HepG2 (cell line): ENCODE results near the gene ANTXR1. TPM values are rescaled to one million over a fixed set of nuclear protein-coding genes. Genes with fewer than 3 reads are reported as not detected.

Experiments
- BCL6 ChIP-seq: IDR thresholded peaks from 2 replicates; pipeline ENCODE4 v1.6.1; 2016; ENCODE audit warnings: missing genetic modification reagents, missing compliant biosample characterization
- GTF2F1 ChIP-seq: fragments of 150-350 bp; IDR thresholded peaks from 2 replicates; pipeline ENCODE4 v1.6.1; 2014; ENCODE audit warnings: low read length
- KLF12 ChIP-seq: sonication (generic); formaldehyde crosslinking; IDR thresholded peaks from 2 replicates; pipeline ENCODE4 v1.4.0; 2020; ENCODE audit warnings: missing genetic modification reagents, borderline replicate concordance
- NR2F2 ChIP-seq: IDR thresholded peaks from 2 replicates; pipeline ENCODE4 v1.6.1; 2012; ENCODE audit warnings: low read depth, inconsistent platforms, borderline replicate concordance
- RARA ChIP-seq: IDR thresholded peaks from 2 replicates; pipeline ENCODE4 v1.6.1; 2016; ENCODE audit warnings: missing genetic modification reagents, missing compliant biosample characterization
- SMARCE1 ChIP-seq: fragments of 450-650 bp; IDR thresholded peaks from 2 replicates; pipeline ENCODE4 v1.6.1; 2017; ENCODE audit warnings: borderline replicate concordance
- SUZ12 ChIP-seq: fragments of 150-350 bp; IDR thresholded peaks from 2 replicates; pipeline ENCODE4 v1.6.1; 2014; ENCODE audit warnings: low read depth, low read length
- U2AF1 ChIP-seq: fragments of 200-400 bp; formaldehyde crosslinking; optimal IDR thresholded peaks from 2 replicates; pipeline ENCODE3; 2017; ENCODE audit warnings: mild to moderate bottlenecking, low read depth, low read length
- ZFY ChIP-seq: sonication (generic); formaldehyde crosslinking; IDR thresholded peaks from 2 replicates; pipeline ENCODE4 v1.4.0; 2020; ENCODE audit warnings: missing genetic modification reagents
- ZNF101 ChIP-seq: sonication (generic); formaldehyde crosslinking; IDR thresholded peaks from 2 replicates; pipeline ENCODE4 v1.4.0; 2020; ENCODE audit warnings: mild to moderate bottlenecking, low read depth, missing genetic modification reagents, borderline replicate concordance
- ZNF136 ChIP-seq: sonication (generic); formaldehyde crosslinking; IDR thresholded peaks from 2 replicates; pipeline ENCODE4 v1.8.1; 2022; ENCODE audit warnings: low read depth, mild to moderate bottlenecking, moderate library complexity, missing genetic modification reagents
- ZNF256 ChIP-seq: sonication (generic); formaldehyde crosslinking; conservative IDR thresholded peaks from 2 replicates; pipeline ENCODE4 v1.4.0; 2020; ENCODE audit warnings: missing genetic modification reagents
- ZNF292 ChIP-seq: sonication (generic); formaldehyde crosslinking; IDR thresholded peaks from 2 replicates; pipeline ENCODE4 v1.8.1; 2022; ENCODE audit warnings: mild to moderate bottlenecking, low read depth, missing genetic modification reagents, borderline replicate concordance
- ZNF335 ChIP-seq: sonication (generic); formaldehyde crosslinking; IDR thresholded peaks from 2 replicates; pipeline ENCODE4 v1.4.0; 2020; ENCODE audit warnings: missing genetic modification reagents
- ZNF598 ChIP-seq: sonication (generic); formaldehyde crosslinking; IDR thresholded peaks from 2 replicates; pipeline ENCODE4 v1.5.1; 2020; ENCODE audit warnings: mild to moderate bottlenecking, missing genetic modification reagents, borderline replicate concordance
- ZNF607 ChIP-seq: sonication (generic); formaldehyde crosslinking; IDR thresholded peaks from 2 replicates; pipeline ENCODE4 v1.5.1; 2020; ENCODE audit warnings: missing genetic modification reagents, mild to moderate bottlenecking, borderline replicate concordance
- ZSCAN21 ChIP-seq: sonication (generic); formaldehyde crosslinking; IDR thresholded peaks from 2 replicates; pipeline ENCODE4 v1.8.0; 2022; ENCODE audit warnings: mild to moderate bottlenecking, missing genetic modification reagents, moderate library complexity, borderline replicate concordance
- polyA plus RNA-seq, 8 experiments: library from polyadenylated mRNA; depleted of rRNA in 3 of 8; stranded (reverse) in 7 of 8; unstranded in 1 of 8; fragments of >200 nt; fragmentation: Illumina TruSeq in 4 of 8; extraction: Trizol in 4 of 8; gene quantifications; 2 replicates each; pipeline versions ENCODE4 v1.2.1 to v1.2.3, GENCODE V29; 2011 to 2016; ENCODE audit warnings: low read depth in 4 of 8, missing spikeins in 1 of 8, mixed read lengths in 1 of 8; ENCODE audit not compliant: insufficient read depth in 1 of 8
- total RNA-seq, 5 experiments: library from RNA; depleted of rRNA; stranded (reverse); fragments of >200 nt; fragmentation: Illumina TruSeq; extraction: Trizol; gene quantifications; 2 replicates each; pipeline ENCODE4 v1.2.3, GENCODE V29; 2016; ENCODE audit warnings: low read depth in 1 of 5
- TF ChIP-seq, protein P1 (sequence below): sonication (generic); formaldehyde crosslinking; IDR thresholded peaks from 2 replicates; pipeline ENCODE4 v1.8.0; 2023; ENCODE audit warnings: mild to moderate bottlenecking, missing genetic modification reagents
- TF ChIP-seq, protein P2 (sequence below): IDR thresholded peaks from 2 replicates; pipeline ENCODE4 v1.6.1; 2016; ENCODE audit warnings: control low read depth
- TF ChIP-seq, protein P3 (sequence below): sonication (generic); formaldehyde crosslinking; IDR thresholded peaks from 2 replicates; pipeline ENCODE4 v1.5.1; 2020; ENCODE audit warnings: missing genetic modification reagents, mild to moderate bottlenecking, borderline replicate concordance
- TF ChIP-seq, protein P4 (sequence below): IDR thresholded peaks from 2 replicates; pipeline ENCODE4 v1.6.1; 2018; ENCODE audit warnings: missing genetic modification reagents
- TF ChIP-seq, protein P5 (sequence below): sonication (generic); formaldehyde crosslinking; IDR thresholded peaks from 2 replicates; pipeline ENCODE4 v1.4.0; 2020; ENCODE audit warnings: low read depth, mild to moderate bottlenecking, missing genetic modification reagents
- TF ChIP-seq, protein P6 (sequence below): sonication (generic); formaldehyde crosslinking; conservative IDR thresholded peaks from 2 replicates; pipeline ENCODE4 v1.8.0; 2022; ENCODE audit warnings: mild to moderate bottlenecking, moderate library complexity, missing genetic modification reagents

ANTXR1 gene
- total and polyA plus RNA-seq, 2 of the 13 experiments (the other 11 are each of a cell fraction or from before 2014, with no cell fraction given): 4.5 to 12.7 TPM

DNA sequence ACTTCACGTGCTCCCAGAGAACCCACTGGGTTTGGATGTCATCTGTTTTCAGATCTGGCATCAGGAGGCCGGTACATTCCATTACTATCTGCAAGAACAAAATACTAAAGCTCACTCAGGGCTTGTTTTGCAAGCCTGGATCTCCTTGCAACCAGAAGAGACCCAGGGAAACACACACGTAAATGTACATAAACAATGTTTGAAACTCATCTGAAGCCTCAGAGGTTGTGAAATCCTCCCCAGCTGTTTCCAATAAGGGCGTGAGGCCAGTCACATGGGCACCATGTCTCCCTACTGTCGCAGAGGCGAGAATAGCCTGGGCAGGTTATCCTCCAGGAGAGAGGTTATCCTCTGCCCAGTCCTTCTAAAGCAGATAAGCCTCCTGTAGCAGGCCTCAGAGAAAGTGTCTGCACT is 187.1 kb downstream of the ANTXR1 start (continued):
- TF ChIP-seq, protein P1, sequence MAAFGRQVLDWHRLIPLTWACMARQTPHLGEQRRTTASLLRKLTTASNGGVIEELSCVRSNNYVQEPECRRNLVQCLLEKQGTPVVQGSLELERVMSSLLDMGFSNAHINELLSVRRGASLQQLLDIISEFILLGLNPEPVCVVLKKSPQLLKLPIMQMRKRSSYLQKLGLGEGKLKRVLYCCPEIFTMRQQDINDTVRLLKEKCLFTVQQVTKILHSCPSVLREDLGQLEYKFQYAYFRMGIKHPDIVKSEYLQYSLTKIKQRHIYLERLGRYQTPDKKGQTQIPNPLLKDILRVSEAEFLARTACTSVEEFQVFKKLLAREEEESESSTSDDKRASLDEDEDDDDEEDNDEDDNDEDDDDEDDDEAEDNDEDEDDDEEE (CRISPR knock-in tag): no peak
- TF ChIP-seq, protein P2, sequence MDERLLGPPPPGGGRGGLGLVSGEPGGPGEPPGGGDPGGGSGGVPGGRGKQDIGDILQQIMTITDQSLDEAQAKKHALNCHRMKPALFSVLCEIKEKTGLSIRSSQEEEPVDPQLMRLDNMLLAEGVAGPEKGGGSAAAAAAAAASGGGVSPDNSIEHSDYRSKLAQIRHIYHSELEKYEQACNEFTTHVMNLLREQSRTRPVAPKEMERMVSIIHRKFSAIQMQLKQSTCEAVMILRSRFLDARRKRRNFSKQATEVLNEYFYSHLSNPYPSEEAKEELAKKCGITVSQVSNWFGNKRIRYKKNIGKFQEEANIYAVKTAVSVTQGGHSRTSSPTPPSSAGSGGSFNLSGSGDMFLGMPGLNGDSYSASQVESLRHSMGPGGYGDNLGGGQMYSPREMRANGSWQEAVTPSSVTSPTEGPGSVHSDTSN (CRISPR knock-in tag): no peak
- TF ChIP-seq ZNF101 (CRISPR knock-in tag) (no peak), RARA (CRISPR knock-in tag) (peak; percentile 55; the same call in 1 of the 2 replicates), ZNF335 (CRISPR knock-in tag) (no peak), ZNF292 (CRISPR knock-in tag) (no peak), ZNF607 (CRISPR knock-in tag) (no peak), SMARCE1 (no peak), KLF12 (CRISPR knock-in tag) (no peak), ZSCAN21 (0 out of 2 replicates have a peak, but pooled peaks have one; percentile 25), GTF2F1 (no peak), SUZ12 (no peak), ZNF256 (CRISPR knock-in tag) (0 out of 2 replicates have a peak, but pooled peaks have one; percentile 28), ZNF598 (CRISPR knock-in tag) (no peak), ZFY (CRISPR knock-in tag) (no peak), U2AF1 (no peak), ZNF136 (CRISPR knock-in tag) (no peak), NR2F2 (no peak), BCL6 (CRISPR knock-in tag) (peak; percentile 84)
- TF ChIP-seq, protein P3, sequence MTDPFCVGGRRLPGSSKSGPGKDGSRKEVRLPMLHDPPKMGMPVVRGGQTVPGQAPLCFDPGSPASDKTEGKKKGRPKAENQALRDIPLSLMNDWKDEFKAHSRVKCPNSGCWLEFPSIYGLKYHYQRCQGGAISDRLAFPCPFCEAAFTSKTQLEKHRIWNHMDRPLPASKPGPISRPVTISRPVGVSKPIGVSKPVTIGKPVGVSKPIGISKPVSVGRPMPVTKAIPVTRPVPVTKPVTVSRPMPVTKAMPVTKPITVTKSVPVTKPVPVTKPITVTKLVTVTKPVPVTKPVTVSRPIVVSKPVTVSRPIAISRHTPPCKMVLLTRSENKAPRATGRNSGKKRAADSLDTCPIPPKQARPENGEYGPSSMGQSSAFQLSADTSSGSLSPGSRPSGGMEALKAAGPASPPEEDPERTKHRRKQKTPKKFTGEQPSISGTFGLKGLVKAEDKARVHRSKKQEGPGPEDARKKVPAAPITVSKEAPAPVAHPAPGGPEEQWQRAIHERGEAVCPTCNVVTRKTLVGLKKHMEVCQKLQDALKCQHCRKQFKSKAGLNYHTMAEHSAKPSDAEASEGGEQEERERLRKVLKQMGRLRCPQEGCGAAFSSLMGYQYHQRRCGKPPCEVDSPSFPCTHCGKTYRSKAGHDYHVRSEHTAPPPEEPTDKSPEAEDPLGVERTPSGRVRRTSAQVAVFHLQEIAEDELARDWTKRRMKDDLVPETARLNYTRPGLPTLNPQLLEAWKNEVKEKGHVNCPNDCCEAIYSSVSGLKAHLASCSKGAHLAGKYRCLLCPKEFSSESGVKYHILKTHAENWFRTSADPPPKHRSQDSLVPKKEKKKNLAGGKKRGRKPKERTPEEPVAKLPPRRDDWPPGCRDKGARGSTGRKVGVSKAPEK (CRISPR knock-in tag): no peak
- TF ChIP-seq, protein P4, sequence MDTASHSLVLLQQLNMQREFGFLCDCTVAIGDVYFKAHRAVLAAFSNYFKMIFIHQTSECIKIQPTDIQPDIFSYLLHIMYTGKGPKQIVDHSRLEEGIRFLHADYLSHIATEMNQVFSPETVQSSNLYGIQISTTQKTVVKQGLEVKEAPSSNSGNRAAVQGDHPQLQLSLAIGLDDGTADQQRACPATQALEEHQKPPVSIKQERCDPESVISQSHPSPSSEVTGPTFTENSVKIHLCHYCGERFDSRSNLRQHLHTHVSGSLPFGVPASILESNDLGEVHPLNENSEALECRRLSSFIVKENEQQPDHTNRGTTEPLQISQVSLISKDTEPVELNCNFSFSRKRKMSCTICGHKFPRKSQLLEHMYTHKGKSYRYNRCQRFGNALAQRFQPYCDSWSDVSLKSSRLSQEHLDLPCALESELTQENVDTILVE: peak; percentile 82
- TF ChIP-seq, protein P5, sequence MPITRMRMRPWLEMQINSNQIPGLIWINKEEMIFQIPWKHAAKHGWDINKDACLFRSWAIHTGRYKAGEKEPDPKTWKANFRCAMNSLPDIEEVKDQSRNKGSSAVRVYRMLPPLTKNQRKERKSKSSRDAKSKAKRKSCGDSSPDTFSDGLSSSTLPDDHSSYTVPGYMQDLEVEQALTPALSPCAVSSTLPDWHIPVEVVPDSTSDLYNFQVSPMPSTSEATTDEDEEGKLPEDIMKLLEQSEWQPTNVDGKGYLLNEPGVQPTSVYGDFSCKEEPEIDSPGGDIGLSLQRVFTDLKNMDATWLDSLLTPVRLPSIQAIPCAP (CRISPR knock-in tag): no peak
- TF ChIP-seq, protein P6, sequence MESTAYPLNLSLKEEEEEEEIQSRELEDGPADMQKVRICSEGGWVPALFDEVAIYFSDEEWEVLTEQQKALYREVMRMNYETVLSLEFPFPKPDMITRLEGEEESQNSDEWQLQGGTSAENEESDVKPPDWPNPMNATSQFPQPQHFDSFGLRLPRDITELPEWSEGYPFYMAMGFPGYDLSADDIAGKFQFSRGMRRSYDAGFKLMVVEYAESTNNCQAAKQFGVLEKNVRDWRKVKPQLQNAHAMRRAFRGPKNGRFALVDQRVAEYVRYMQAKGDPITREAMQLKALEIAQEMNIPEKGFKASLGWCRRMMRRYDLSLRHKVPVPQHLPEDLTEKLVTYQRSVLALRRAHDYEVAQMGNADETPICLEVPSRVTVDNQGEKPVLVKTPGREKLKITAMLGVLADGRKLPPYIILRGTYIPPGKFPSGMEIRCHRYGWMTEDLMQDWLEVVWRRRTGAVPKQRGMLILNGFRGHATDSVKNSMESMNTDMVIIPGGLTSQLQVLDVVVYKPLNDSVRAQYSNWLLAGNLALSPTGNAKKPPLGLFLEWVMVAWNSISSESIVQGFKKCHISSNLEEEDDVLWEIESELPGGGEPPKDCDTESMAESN (CRISPR knock-in tag): no peak
